IMR-90 (cell line): ENCODE results near the gene SLC9A3. TPM values are rescaled to one million over a fixed set of nuclear protein-coding genes. Genes with fewer than 3 reads are reported as not detected.

Source experiments
- ATAC-seq: fragments of 200-7000 bp; cut with Tn5 transposase; 2 replicates; pipeline ENCODE4 v1.9.1; 2020; ENCODE audit warnings: low read depth, mild to moderate bottlenecking, moderate library complexity
- BruUV-seq: library from RNA; stranded (reverse); fragments of 400-500 nt; replicated peaks from 2 replicates; lab custom pipeline; 2021; lab: Mats Ljungman, UMichigan
- CTCF ChIA-PET: fragments of 300-600 bp; formaldehyde crosslinking; extraction: SDS; loops from one replicate; lab custom pipeline; 2021; ENCODE audit warnings: antibody characterized with exemption; lab: Yijun Ruan, JAX
- POLR2A ChIA-PET: fragments of 300-600 bp; sonication (Branson Sonifier 250); formaldehyde crosslinking; loops from one replicate; lab custom pipeline; 2022; ENCODE audit warnings: antibody characterized with exemption; ENCODE audit not compliant: unreplicated experiment; lab: Charles Lee
- DNase-seq: peaks from one replicate; pipeline ENCODE4 v3.0.0; 2013
- H2AFZ ChIP-seq: replicated peaks from 2 replicates; pipeline ENCODE3; 2013; ENCODE audit warnings: low read length, mild to moderate bottlenecking; ENCODE audit not compliant: poor library complexity
- H2AK5ac ChIP-seq: 2 replicates; pipeline ENCODE4 v1.6.1; 2013; ENCODE audit warnings: low read depth, low read length, inconsistent platforms
- H2AK9ac ChIP-seq: replicated peaks from 2 replicates; pipeline ENCODE3; 2013; ENCODE audit warnings: mild to moderate bottlenecking, low read depth, low read length, moderate library complexity; ENCODE audit not compliant: poor library complexity
- H2BK120ac ChIP-seq: 2 replicates; pipeline ENCODE4 v1.6.1; 2013; ENCODE audit warnings: low read depth, low read length, inconsistent platforms
- H2BK15ac ChIP-seq: 3 replicates; pipeline ENCODE4 v1.6.1; 2013; ENCODE audit warnings: low read depth, low read length, inconsistent platforms
- H2BK20ac ChIP-seq: 2 replicates; pipeline ENCODE4 v1.6.1; 2013; ENCODE audit warnings: low read depth, mild to moderate bottlenecking, inconsistent platforms, low read length, moderate library complexity
- H2BK5ac ChIP-seq: 2 replicates; pipeline ENCODE4 v1.6.1; 2013; ENCODE audit warnings: mild to moderate bottlenecking, low read depth, low read length, inconsistent platforms; ENCODE audit not compliant: poor library complexity, severe bottlenecking
- H3K14ac ChIP-seq: replicated peaks from 2 replicates; pipeline ENCODE4 v1.6.1; 2013; ENCODE audit warnings: low read depth, low read length, inconsistent platforms
- H3K18ac ChIP-seq: 2 replicates; pipeline ENCODE4 v1.6.1; 2013; ENCODE audit warnings: low read depth, low read length, control low read depth
- H3K23ac ChIP-seq: 2 replicates; pipeline ENCODE4 v1.6.1; 2013; ENCODE audit warnings: low read depth, low read length, inconsistent platforms
- H3K27ac ChIP-seq: 2 replicates; pipeline ENCODE4 v1.5.1; 2013; ENCODE audit warnings: mild to moderate bottlenecking, control low read depth, low read length; ENCODE audit not compliant: insufficient read depth
- H3K27me3 ChIP-seq: 2 replicates; pipeline ENCODE4 v1.6.1; 2013; ENCODE audit warnings: low read length; ENCODE audit not compliant: control insufficient read depth, insufficient read depth
- H3K36me3 ChIP-seq: 2 replicates; pipeline ENCODE4 v1.6.1; 2013; ENCODE audit warnings: low read length, mixed read lengths; ENCODE audit not compliant: control insufficient read depth, insufficient read depth
- H3K4ac ChIP-seq: 2 replicates; pipeline ENCODE4 v1.6.1; 2013; ENCODE audit warnings: low read depth, low read length, inconsistent platforms
- H3K4me1 ChIP-seq: 2 replicates; pipeline ENCODE4 v1.6.1; 2013; ENCODE audit warnings: low read length, mixed read lengths; ENCODE audit not compliant: control insufficient read depth, insufficient read depth
- H3K4me2 ChIP-seq: 2 replicates; pipeline ENCODE4 v1.6.1; 2013; ENCODE audit warnings: low read depth, mild to moderate bottlenecking, control low read depth, low read length, moderate library complexity
- H3K4me3 ChIP-seq: 2 replicates; pipeline ENCODE4 v1.5.1; 2013; ENCODE audit warnings: low read depth, mild to moderate bottlenecking, control low read depth, low read length, moderate library complexity; ENCODE audit not compliant: insufficient read depth
- H3K56ac ChIP-seq: 2 replicates; pipeline ENCODE4 v1.6.1; 2013; ENCODE audit warnings: low read length, inconsistent platforms; ENCODE audit not compliant: insufficient read depth; ENCODE audit errors: extremely low read depth
- H3K79me1 ChIP-seq, 2 experiments: 2 replicates each; pipeline ENCODE4 v1.6.1; 2013; ENCODE audit warnings: low read length in 2 of 2, inconsistent platforms in 1 of 2, low read depth in 1 of 2
- H3K9ac ChIP-seq: 2 replicates; pipeline ENCODE4 v1.6.1; 2013; ENCODE audit warnings: low read depth, low read length, control low read depth
- H3K9me1 ChIP-seq: 2 replicates; pipeline ENCODE4 v1.6.1; 2013; ENCODE audit warnings: low read length, inconsistent platforms; ENCODE audit not compliant: insufficient read depth
- H3K9me3 ChIP-seq: 2 replicates; pipeline ENCODE4 v1.6.1; 2013; ENCODE audit warnings: low read length; ENCODE audit not compliant: control insufficient read depth, insufficient read depth
- H4K20me1 ChIP-seq: 2 replicates; pipeline ENCODE4 v1.6.1; 2013; ENCODE audit warnings: low read length, inconsistent platforms; ENCODE audit not compliant: insufficient read depth
- H4K5ac ChIP-seq: 2 replicates; pipeline ENCODE4 v1.6.1; 2013; ENCODE audit warnings: mild to moderate bottlenecking, low read depth, low read length, control low read depth
- H4K8ac ChIP-seq, 2 experiments: 2 replicates each; pipeline ENCODE4 v1.6.1; 2013; ENCODE audit warnings: low read depth in 2 of 2, low read length in 2 of 2, control low read depth in 1 of 2, inconsistent platforms in 1 of 2
- H4K91ac ChIP-seq: 2 replicates; pipeline ENCODE4 v1.6.1; 2013; ENCODE audit warnings: low read depth, low read length, inconsistent platforms; ENCODE audit not compliant: insufficient read depth
- MAZ ChIP-seq: IDR thresholded peaks from 2 replicates; pipeline ENCODE4 v1.6.1; 2012; ENCODE audit warnings: low read depth, mild to moderate bottlenecking, low read length, improper control_type of control experiment, moderate library complexity, borderline replicate concordance
- POLR2A ChIP-seq: IDR thresholded peaks from 2 replicates; pipeline ENCODE4 v1.6.1; 2012; ENCODE audit warnings: mild to moderate bottlenecking, low read depth, low read length
- WGBS, 2 experiments: methylation state at CpG; one replicate each; pipeline versions ENCODE4 v1.1.5 to v1.1.7; 2013; ENCODE audit warnings: missing lambda C conversion rate in 2 of 2; ENCODE audit not compliant: insufficient read length in 1 of 2; ENCODE audit errors: extremely low coverage in 2 of 2; 5-methylcytosine and 5-hydroxymethylcytosine counted together
- dilution Hi-C: fragments of 300-500 bp; cut with HindIII; formaldehyde crosslinking; loops from one replicate; pipeline ENCODE4 v1.14.3; 2018; ENCODE audit warnings: low sequenced_read_pairs; ENCODE audit not compliant: unreplicated experiment
- in situ Hi-C: fragments of 300-500 bp; cut with MboI; formaldehyde crosslinking; loops from 3 replicates; pipeline ENCODE4 v1.14.3; 2019; ENCODE audit warnings: low sequenced_read_pairs, inconsistent platforms, mixed read lengths
- intact Hi-C: fragments of 100-400 bp; cut with micrococcal nuclease; formaldehyde crosslinking; loops from 2 replicates; pipeline ENCODE4 v1.10.0; 2022
- polyA plus RNA-seq, 3 experiments: library from polyadenylated mRNA; depleted of rRNA; stranded (reverse); fragments of >200 nt; gene quantifications; 2 replicates each; pipeline ENCODE4 v1.2.3, GENCODE V29; 2012; ENCODE audit warnings: low replicate concordance in 1 of 3
- total RNA-seq: library from RNA; depleted of rRNA; stranded (reverse); fragments of >200 nt; gene quantifications from 2 replicates; pipeline ENCODE4 v1.2.3, GENCODE V29; 2012

Gene SLC9A3
- total and polyA plus RNA-seq, 2 of the 4 experiments (the other 2 are of a cell fraction) = 0.72 to 1.5 TPM

DNA sequence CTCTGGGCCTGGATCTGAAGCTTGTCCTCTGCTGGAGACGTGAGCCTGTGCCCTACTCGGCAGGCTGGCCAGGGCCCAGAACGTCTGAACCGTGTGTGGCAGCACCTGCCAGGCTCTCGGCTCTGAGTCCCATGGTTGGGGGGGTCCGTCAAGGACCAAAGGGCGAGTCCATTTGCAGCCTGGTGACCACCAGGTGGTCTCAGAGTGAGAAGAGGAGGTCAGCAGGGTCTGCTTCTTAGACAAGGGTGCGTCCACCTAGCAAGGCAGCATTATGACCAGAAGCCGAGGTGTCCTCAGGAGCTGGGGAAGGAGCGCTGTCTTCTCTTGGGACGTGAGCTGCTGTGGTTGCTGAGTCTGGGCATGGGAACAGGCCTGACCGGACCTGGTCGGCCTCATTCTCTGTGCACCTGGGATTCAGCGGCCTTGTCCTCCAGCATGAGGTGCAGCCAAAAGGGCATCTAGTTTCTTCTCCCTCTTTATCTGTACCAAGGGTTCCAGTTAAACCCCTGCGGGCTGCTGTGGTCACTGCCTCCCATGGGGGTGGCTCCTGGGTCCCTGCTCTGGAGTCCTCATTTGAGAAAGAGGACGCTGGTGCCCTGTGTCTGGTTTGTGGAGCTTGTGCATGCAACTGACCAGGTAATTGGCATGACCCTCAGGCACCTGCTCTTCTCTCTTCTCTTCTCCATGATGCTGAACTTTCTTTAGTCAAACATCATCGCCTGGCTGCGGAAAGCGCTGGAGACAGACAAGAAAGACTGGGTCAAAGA, 66.9 kb downstream of the SLC9A3 start (continued):
- no peak for TF ChIP-seq MAZ

DNA sequence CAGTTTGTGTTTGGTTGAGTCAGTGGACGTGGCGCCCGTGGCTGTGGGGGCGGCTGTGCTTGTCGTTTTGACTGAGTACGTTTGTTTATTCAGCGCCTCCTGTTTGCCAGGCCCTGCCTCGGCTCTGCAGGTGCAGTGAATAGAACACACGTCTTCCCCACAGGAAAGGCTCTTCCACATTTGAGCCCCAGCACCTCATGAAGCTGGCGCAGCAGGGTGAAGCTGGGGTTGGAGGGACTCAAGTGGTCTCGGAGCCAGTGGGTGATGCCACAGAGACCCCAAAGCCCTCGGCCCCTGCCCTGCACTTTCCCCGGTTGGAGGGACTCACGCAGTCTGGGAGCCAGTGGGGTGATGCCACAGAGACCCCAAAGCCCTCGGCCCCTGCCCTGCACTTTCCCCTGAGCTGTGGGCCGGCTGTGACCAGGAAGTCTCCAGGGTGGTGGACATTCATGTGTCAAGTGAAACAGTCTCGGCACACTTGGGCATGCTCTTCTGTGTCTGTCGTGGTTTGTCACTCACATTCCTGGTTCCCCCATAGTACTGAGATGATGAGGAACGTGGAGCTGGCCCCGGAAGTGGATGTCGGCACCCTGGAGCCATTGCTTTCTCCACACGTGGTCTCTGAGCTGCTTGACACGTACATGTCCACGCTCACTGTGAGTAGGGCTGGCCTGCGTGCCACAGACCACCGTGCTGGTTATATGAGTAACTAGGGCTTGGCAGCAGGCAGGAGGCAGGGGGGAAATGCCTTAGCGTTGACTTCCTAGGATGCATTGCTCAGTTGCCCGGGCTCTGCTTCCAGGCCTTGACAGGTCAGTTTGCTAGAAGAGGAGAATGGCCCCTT, 67.7 kb downstream of the SLC9A3 start:
- no peak overlapping the region for H3K4me3 ChIP-seq
- peaks cover 2% of the 10 kb centered on the region for H3K4me1 ChIP-seq
- peaks cover 29% of the 10 kb centered on the region; the same call in 1 of the 2 replicates for H3K9me1 ChIP-seq
- H4K91ac ChIP-seq = no peak overlapping the region
- dilution Hi-C loops = no loop called here
- H2AK5ac ChIP-seq = no peak overlapping the region
- no peak for TF ChIP-seq POLR2A
- H4K5ac ChIP-seq = no peak overlapping the region
- no peak overlapping the region for H3K27ac ChIP-seq
- H3K9me3 ChIP-seq = peaks cover 5% of the 10 kb centered on the region
- H2AK9ac ChIP-seq = no peak overlapping the region
- H2AFZ ChIP-seq = no peak overlapping the region
- H2BK15ac ChIP-seq = no peak overlapping the region
- no peak for DNase-seq
- H2BK20ac ChIP-seq = no peak overlapping the region
- 94% methylated on average over 15 of the region's 28 CpGs; no CpG with 5 or more reads in 1 of the 2 experiments for WGBS, 2 experiments
- no peaks in the 10 kb centered on the region for H3K27me3 ChIP-seq
- no peak overlapping the region for H3K18ac ChIP-seq
- no peak overlapping the region for H3K4ac ChIP-seq
- BruUV-seq = no TSS peak
- H2BK120ac ChIP-seq = no peak overlapping the region
- H4K8ac ChIP-seq = no peak overlapping the region
- peaks cover 23 to 74% of the 10 kb centered on the region in 2 experiments for H3K79me1 ChIP-seq
- ChIA-PET CTCF (interaction anchor here (1.3 kb wide), 1 partner anchor 10 kb away, joined by 4 read pairs; no protein-coding TSS in a partner anchor), POLR2A (no interaction called here)
- H3K36me3 ChIP-seq = peaks cover 73% of the 10 kb centered on the region
- H3K14ac ChIP-seq = no peak overlapping the region
- no peak for ATAC-seq
- H3K9ac ChIP-seq = no peak overlapping the region
- in situ Hi-C loops = no loop called here
- no peak overlapping the region for H3K56ac ChIP-seq
- peaks cover 34% of the 10 kb centered on the region for H4K20me1 ChIP-seq
- intact Hi-C loops = no loop called here
- no peak overlapping the region for H2BK5ac ChIP-seq
- H3K4me2 ChIP-seq = no peak overlapping the region
- H3K23ac ChIP-seq = no peak overlapping the region
